GM23338 (cell line): ENCODE data around the gene KRTCAP2.
"Not testable (repeated sequence)": the region's sequence is repeated elsewhere in the genome, so short reads cannot be mapped to it uniquely, and the experiment has no call there.

Experiments
- CREB1 ChIP-seq: fragments of 250-450 bp; sonication (Bioruptor Pico); IDR thresholded peaks from 2 replicates; pipeline ENCODE4 v1.5.0; 2020; ENCODE audit warnings: low read depth, mild to moderate bottlenecking, moderate library complexity
- EZH2 ChIP-seq: fragments of 200-600 bp; sonication (generic); IDR thresholded peaks from one replicate; pipeline ENCODE4 v1.8.0; 2017; ENCODE audit warnings: antibody characterized with exemption, mild to moderate bottlenecking, low read depth; ENCODE audit not compliant: unreplicated experiment
- EZH2phosphoT487 ChIP-seq: fragments of 200-600 bp; sonication (generic); IDR thresholded peaks from one replicate; pipeline ENCODE4 v1.8.1; 2018; ENCODE audit warnings: antibody characterized with exemption; ENCODE audit not compliant: unreplicated experiment
- JUNB ChIP-seq: IDR thresholded peaks from one replicate; pipeline ENCODE4 v1.6.1; 2016; ENCODE audit warnings: antibody characterized with exemption; ENCODE audit not compliant: unreplicated experiment
- POLR2AphosphoS5 ChIP-seq: IDR thresholded peaks from 2 replicates; pipeline ENCODE4 v1.6.1; 2016; ENCODE audit warnings: antibody characterized with exemption, low read depth
- ZNF114 ChIP-seq: fragments of 250-450 bp; sonication (Bioruptor Pico); IDR thresholded peaks from 2 replicates; pipeline ENCODE4 v1.5.0; 2020; ENCODE audit warnings: mild to moderate bottlenecking, moderate library complexity
- TF ChIP-seq, protein P1 (sequence below), 2 experiments: fragments of 200-600 bp in 1 of 2; sonication (generic) in 1 of 2; conservative IDR thresholded peaks; 2 replicates each; pipeline versions ENCODE4 v1.5.1 to v1.6.1; 2016 to 2017; ENCODE audit warnings: antibody characterized with exemption in 2 of 2, low read depth in 2 of 2, mild to moderate bottlenecking in 2 of 2, moderate library complexity in 1 of 2
- TF ChIP-seq, protein P2 (sequence below): IDR thresholded peaks from one replicate; pipeline ENCODE4 v1.6.1; 2018; ENCODE audit warnings: antibody characterized with exemption; ENCODE audit not compliant: unreplicated experiment
- TF ChIP-seq, protein P3 (sequence below): fragments of 250-450 bp; sonication (Bioruptor Pico); IDR thresholded peaks from 2 replicates; pipeline ENCODE4 v1.5.0; 2020; ENCODE audit warnings: mild to moderate bottlenecking, moderate library complexity
- TF ChIP-seq, protein P4 (sequence below): IDR thresholded peaks from 2 replicates; pipeline ENCODE4 v1.6.1; 2016; ENCODE audit warnings: antibody characterized with exemption

DNA sequence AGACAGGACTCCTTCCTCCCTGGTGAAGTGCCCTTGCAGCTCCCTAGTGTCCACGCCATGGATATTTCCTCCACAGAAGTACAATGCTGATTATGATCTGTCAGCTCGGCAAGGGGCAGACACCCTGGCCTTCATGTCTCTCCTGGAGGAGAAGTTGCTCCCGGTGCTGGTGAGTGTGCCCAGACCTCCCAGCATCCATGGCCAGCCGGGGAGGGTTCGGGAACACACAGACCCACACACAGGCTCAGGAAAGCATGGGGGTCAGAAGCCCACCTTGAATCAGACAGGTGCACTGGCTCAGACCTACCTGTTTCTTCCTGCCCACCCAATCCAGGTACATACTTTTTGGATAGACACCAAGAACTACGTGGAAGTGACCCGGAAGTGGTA lies 38.9 kb upstream of the KRTCAP2 start:
- TF ChIP-seq, protein P1, sequence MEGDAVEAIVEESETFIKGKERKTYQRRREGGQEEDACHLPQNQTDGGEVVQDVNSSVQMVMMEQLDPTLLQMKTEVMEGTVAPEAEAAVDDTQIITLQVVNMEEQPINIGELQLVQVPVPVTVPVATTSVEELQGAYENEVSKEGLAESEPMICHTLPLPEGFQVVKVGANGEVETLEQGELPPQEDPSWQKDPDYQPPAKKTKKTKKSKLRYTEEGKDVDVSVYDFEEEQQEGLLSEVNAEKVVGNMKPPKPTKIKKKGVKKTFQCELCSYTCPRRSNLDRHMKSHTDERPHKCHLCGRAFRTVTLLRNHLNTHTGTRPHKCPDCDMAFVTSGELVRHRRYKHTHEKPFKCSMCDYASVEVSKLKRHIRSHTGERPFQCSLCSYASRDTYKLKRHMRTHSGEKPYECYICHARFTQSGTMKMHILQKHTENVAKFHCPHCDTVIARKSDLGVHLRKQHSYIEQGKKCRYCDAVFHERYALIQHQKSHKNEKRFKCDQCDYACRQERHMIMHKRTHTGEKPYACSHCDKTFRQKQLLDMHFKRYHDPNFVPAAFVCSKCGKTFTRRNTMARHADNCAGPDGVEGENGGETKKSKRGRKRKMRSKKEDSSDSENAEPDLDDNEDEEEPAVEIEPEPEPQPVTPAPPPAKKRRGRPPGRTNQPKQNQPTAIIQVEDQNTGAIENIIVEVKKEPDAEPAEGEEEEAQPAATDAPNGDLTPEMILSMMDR (conservative IDR thresholded peaks at IDR 0.05; ENCODE audit: low read depth in 2 of 2): not testable (repeated sequence)
- TF ChIP-seq EZH2; POLR2AphosphoS5; EZH2phosphoT487; CREB1 (CRISPR knock-in tag); JUNB; ZNF114 (CRISPR knock-in tag): not testable (repeated sequence)
- TF ChIP-seq, protein P2, sequence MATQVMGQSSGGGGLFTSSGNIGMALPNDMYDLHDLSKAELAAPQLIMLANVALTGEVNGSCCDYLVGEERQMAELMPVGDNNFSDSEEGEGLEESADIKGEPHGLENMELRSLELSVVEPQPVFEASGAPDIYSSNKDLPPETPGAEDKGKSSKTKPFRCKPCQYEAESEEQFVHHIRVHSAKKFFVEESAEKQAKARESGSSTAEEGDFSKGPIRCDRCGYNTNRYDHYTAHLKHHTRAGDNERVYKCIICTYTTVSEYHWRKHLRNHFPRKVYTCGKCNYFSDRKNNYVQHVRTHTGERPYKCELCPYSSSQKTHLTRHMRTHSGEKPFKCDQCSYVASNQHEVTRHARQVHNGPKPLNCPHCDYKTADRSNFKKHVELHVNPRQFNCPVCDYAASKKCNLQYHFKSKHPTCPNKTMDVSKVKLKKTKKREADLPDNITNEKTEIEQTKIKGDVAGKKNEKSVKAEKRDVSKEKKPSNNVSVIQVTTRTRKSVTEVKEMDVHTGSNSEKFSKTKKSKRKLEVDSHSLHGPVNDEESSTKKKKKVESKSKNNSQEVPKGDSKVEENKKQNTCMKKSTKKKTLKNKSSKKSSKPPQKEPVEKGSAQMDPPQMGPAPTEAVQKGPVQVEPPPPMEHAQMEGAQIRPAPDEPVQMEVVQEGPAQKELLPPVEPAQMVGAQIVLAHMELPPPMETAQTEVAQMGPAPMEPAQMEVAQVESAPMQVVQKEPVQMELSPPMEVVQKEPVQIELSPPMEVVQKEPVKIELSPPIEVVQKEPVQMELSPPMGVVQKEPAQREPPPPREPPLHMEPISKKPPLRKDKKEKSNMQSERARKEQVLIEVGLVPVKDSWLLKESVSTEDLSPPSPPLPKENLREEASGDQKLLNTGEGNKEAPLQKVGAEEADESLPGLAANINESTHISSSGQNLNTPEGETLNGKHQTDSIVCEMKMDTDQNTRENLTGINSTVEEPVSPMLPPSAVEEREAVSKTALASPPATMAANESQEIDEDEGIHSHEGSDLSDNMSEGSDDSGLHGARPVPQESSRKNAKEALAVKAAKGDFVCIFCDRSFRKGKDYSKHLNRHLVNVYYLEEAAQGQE: not testable (repeated sequence)
- TF ChIP-seq, protein P3, sequence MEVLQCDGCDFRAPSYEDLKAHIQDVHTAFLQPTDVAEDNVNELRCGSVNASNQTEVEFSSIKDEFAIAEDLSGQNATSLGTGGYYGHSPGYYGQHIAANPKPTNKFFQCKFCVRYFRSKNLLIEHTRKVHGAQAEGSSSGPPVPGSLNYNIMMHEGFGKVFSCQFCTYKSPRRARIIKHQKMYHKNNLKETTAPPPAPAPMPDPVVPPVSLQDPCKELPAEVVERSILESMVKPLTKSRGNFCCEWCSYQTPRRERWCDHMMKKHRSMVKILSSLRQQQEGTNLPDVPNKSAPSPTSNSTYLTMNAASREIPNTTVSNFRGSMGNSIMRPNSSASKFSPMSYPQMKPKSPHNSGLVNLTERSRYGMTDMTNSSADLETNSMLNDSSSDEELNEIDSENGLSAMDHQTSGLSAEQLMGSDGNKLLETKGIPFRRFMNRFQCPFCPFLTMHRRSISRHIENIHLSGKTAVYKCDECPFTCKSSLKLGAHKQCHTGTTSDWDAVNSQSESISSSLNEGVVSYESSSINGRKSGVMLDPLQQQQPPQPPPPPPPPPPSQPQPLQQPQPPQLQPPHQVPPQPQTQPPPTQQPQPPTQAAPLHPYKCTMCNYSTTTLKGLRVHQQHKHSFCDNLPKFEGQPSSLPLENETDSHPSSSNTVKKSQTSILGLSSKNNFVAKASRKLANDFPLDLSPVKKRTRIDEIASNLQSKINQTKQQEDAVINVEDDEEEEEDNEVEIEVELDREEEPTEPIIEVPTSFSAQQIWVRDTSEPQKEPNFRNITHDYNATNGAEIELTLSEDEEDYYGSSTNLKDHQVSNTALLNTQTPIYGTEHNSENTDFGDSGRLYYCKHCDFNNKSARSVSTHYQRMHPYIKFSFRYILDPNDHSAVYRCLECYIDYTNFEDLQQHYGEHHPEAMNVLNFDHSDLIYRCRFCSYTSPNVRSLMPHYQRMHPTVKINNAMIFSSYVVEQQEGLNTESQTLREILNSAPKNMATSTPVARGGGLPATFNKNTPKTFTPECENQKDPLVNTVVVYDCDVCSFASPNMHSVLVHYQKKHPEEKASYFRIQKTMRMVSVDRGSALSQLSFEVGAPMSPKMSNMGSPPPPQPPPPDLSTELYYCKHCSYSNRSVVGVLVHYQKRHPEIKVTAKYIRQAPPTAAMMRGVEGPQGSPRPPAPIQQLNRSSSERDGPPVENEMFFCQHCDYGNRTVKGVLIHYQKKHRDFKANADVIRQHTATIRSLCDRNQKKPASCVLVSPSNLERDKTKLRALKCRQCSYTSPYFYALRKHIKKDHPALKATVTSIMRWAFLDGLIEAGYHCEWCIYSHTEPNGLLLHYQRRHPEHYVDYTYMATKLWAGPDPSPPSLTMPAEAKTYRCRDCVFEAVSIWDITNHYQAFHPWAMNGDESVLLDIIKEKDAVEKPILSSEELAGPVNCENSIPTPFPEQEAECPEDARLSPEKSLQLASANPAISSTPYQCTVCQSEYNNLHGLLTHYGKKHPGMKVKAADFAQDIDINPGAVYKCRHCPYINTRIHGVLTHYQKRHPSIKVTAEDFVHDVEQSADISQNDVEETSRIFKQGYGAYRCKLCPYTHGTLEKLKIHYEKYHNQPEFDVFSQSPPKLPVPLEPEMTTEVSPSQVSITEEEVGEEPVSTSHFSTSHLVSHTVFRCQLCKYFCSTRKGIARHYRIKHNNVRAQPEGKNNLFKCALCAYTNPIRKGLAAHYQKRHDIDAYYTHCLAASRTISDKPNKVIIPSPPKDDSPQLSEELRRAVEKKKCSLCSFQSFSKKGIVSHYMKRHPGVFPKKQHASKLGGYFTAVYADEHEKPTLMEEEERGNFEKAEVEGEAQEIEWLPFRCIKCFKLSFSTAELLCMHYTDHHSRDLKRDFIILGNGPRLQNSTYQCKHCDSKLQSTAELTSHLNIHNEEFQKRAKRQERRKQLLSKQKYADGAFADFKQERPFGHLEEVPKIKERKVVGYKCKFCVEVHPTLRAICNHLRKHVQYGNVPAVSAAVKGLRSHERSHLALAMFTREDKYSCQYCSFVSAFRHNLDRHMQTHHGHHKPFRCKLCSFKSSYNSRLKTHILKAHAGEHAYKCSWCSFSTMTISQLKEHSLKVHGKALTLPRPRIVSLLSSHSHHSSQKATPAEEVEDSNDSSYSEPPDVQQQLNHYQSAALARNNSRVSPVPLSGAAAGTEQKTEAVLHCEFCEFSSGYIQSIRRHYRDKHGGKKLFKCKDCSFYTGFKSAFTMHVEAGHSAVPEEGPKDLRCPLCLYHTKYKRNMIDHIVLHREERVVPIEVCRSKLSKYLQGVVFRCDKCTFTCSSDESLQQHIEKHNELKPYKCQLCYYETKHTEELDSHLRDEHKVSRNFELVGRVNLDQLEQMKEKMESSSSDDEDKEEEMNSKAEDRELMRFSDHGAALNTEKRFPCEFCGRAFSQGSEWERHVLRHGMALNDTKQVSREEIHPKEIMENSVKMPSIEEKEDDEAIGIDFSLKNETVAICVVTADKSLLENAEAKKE (CRISPR knock-in tag): not testable (repeated sequence)
- TF ChIP-seq, protein P4, sequence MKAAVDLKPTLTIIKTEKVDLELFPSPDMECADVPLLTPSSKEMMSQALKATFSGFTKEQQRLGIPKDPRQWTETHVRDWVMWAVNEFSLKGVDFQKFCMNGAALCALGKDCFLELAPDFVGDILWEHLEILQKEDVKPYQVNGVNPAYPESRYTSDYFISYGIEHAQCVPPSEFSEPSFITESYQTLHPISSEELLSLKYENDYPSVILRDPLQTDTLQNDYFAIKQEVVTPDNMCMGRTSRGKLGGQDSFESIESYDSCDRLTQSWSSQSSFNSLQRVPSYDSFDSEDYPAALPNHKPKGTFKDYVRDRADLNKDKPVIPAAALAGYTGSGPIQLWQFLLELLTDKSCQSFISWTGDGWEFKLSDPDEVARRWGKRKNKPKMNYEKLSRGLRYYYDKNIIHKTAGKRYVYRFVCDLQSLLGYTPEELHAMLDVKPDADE: not testable (repeated sequence)
